A673 (cell line): ENCODE data around the gene RASL12. TPM values are rescaled to one million over a fixed set of nuclear protein-coding genes. Genes with fewer than 3 reads are reported as not detected.
"Not testable (repeated sequence)": the region's sequence is repeated elsewhere in the genome, so short reads cannot be mapped to it uniquely, and the experiment has no call there.

Source experiments
- BruUV-seq: library from RNA; stranded (reverse); fragments of 400-500 nt; replicated peaks from 2 replicates; lab custom pipeline; 2021; lab: Mats Ljungman, UMichigan
- CTCF ChIA-PET: fragments of 300-600 bp; sonication (Branson Sonifier 250); formaldehyde crosslinking; loops from one replicate; lab custom pipeline; 2022; ENCODE audit warnings: antibody characterized with exemption; lab: Charles Lee
- POLR2A ChIA-PET: fragments of 300-600 bp; sonication (Branson Sonifier 250); formaldehyde crosslinking; loops from one replicate; lab custom pipeline; 2022; ENCODE audit warnings: antibody characterized with exemption; ENCODE audit not compliant: low non-redundant PET; lab: Charles Lee
- DNase-seq: peaks from one replicate; pipeline ENCODE4 v3.0.0-alpha.2; 2015; ENCODE audit warnings: low spot score
- H3K27ac ChIP-seq: fragments of 200-600 bp; sonication (generic); 2 replicates; pipeline ENCODE4 v1.5.1; 2016; ENCODE audit warnings: mixed run types, low read depth, mild to moderate bottlenecking, mixed read lengths, antibody characterized with exemption, low read length; ENCODE audit not compliant: poor library complexity, severe bottlenecking
- H3K27me3 ChIP-seq: fragments of 200-600 bp; sonication (generic); replicated peaks from 2 replicates; pipeline ENCODE4 v1.6.1; 2017; ENCODE audit warnings: mixed run types, low read depth, mild to moderate bottlenecking, mixed read lengths, antibody characterized with exemption, low read length; ENCODE audit not compliant: insufficient read depth, poor library complexity
- H3K36me3 ChIP-seq: fragments of 200-600 bp; sonication (generic); 2 replicates; pipeline ENCODE4 v1.6.1; 2016; ENCODE audit warnings: mixed run types, mild to moderate bottlenecking, mixed read lengths, antibody characterized with exemption, low read length; ENCODE audit not compliant: insufficient read depth, poor library complexity, severe bottlenecking
- H3K4me1 ChIP-seq: fragments of 200-600 bp; sonication (generic); 2 replicates; pipeline ENCODE4 v1.6.1; 2017; ENCODE audit warnings: mixed run types, mild to moderate bottlenecking, mixed read lengths, antibody characterized with exemption, low read length; ENCODE audit not compliant: insufficient read depth, poor library complexity, severe bottlenecking
- H3K4me3 ChIP-seq: fragments of 200-600 bp; sonication (generic); 2 replicates; pipeline ENCODE4 v1.5.1; 2016; ENCODE audit warnings: low read depth, mixed run types, mild to moderate bottlenecking, mixed read lengths, low read length; ENCODE audit not compliant: poor library complexity, severe bottlenecking
- H3K9me3 ChIP-seq: fragments of 200-600 bp; sonication (generic); 2 replicates; pipeline ENCODE4 v1.6.1; 2016; ENCODE audit warnings: mixed run types, low read depth, mild to moderate bottlenecking, mixed read lengths, antibody characterized with exemption, low read length; ENCODE audit not compliant: poor library complexity, severe bottlenecking
- CTCF ChIP-seq: fragments of 300-800, 200-600 bp; sonication (generic); conservative IDR thresholded peaks from 2 replicates; pipeline ENCODE4 v1.5.1; 2017; ENCODE audit warnings: low read depth, mild to moderate bottlenecking, antibody characterized with exemption, low read length, moderate library complexity, mixed read lengths
- EZH2 ChIP-seq: fragments of 200-600 bp; sonication (generic); IDR thresholded peaks from 2 replicates; pipeline ENCODE4 v1.6.1; 2017; ENCODE audit warnings: borderline replicate concordance, low read depth, mild to moderate bottlenecking, mixed read lengths, antibody characterized with exemption, low read length; ENCODE audit not compliant: poor library complexity, severe bottlenecking
- intact Hi-C: fragments of 100-400 bp; cut with micrococcal nuclease; formaldehyde crosslinking; loops from one replicate; pipeline ENCODE4 v1.10.0; 2022; ENCODE audit not compliant: unreplicated experiment
- total RNA-seq: library from RNA; stranded (reverse); gene quantifications from 2 replicates; pipeline ENCODE4 v1.2.3, GENCODE V29; 2021

Gene RASL12
- total RNA-seq, 1 experiment from 2014 or later: 0.69 TPM

- Histone ChIP-seq H3K27me3 (no peaks in the 10 kb centered on the region), H3K9me3 (no peaks in the 10 kb centered on the region), H3K27ac (no peak overlapping the region), H3K4me3 (no peak overlapping the region), H3K36me3 (peaks cover 5% of the 10 kb centered on the region), H3K4me1 (no peaks in the 10 kb centered on the region)
- no TSS peak for BruUV-seq
- intact Hi-C loops: no loop called here
- POLR2A ChIA-PET: no interaction called here
- DNase-seq: no peak
- CTCF ChIA-PET: no interaction called here
- no peak for TF ChIP-seq EZH2
- no peak for TF ChIP-seq CTCF
These were observed 26.7 kb upstream of the RASL12 start for GRCh38 chr15:65094294-65094995.

GRCh38 chr15:65093793-65094170 lies 26.0 kb upstream of the RASL12 start:
- BruUV-seq, H3K36me3 ChIP-seq, H3K4me1 ChIP-seq, CTCF ChIA-PET, H3K4me3 ChIP-seq, H3K9me3 ChIP-seq, DNase-seq, H3K27ac ChIP-seq, H3K27me3 ChIP-seq, POLR2A ChIA-PET, intact Hi-C loops: not testable (repeated sequence)

DNA sequence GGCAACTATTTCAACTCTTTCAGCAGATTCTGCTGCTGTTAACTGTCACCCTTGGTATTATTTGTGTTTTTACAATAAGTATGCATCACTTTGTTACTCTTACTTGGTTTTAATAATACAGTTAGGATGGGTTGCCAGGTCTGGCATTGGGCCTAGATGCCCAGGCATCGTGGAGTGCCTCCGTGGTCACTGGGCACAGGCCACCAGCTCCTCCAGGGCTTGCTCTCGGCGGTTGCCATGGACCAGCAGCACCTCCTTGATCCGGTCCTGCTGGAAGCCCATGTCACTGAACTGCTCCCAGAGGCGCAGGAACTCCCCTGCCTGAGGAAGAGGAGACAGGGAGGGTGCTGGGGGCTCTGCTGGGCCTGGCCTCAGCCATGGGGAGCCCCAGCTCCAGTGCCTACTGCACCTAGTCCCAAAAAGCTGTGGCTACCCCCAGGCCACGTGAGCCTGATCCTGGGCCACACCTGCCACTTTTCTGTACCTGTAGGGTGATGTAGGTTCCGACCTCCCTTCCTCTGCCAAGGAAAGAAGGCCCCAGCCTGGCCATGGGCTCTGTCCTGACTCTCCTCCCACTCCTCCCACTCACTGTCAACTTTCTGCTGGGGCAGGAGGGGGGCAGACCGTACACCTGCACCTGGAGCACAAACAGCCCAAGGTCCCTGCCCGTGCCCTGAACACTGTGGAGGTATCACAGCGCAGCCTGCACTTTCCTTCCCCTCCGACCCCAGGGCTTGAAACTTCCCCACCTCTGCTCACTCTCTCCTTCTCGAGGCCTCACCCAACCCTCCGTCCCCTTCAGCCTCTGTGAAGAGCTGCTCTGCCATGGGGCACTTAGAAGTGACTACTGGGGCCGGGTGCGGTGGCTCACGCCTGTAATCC lies 25.4 kb upstream of the RASL12 start:
- no peaks in the 10 kb centered on the region for H3K9me3 ChIP-seq
- no TSS peak for BruUV-seq
- no peak for DNase-seq
- intact Hi-C loops: no loop called here
- no peak overlapping the region for H3K27ac ChIP-seq
- H3K27me3 ChIP-seq: no peaks in the 10 kb centered on the region
- ChIA-PET CTCF (no interaction called here), POLR2A (no interaction called here)
- TF ChIP-seq EZH2: no peak
- no peak for TF ChIP-seq CTCF
- no peaks in the 10 kb centered on the region for H3K36me3 ChIP-seq
- H3K4me1 ChIP-seq: no peaks in the 10 kb centered on the region
- H3K4me3 ChIP-seq: no peak overlapping the region
